ENCODE results near the gene DESI2.
"Not testable (repeated sequence)": the region's sequence is repeated elsewhere in the genome, so short reads cannot be mapped to it uniquely, and the experiment has no call there.

Gene DESI2

GRCh38 chr1:244709476-244710368 is 56.8 kb downstream of the DESI2 start:
- DNase-seq = no peak

- DNase-seq = no peak
Observed at GRCh38 chr1:244710474-244711062, 57.6 kb downstream of the DESI2 start.

GRCh38 chr1:244712669-244713068 is 59.7 kb downstream of the DESI2 start:
- no peak for DNase-seq

- DNase-seq = no peak
Observed at GRCh38 chr1:244713332-244713731, 60.4 kb downstream of the DESI2 start.

- DNase-seq = no peak
Observed at GRCh38 chr1:244727871-244728474, 75.0 kb downstream of the DESI2 start.

GRCh38 chr1:244730153-244730933 is 77.4 kb downstream of the DESI2 start:
- peak; percentile 11 for DNase-seq

GRCh38 chr1:244730934-244731434 is 78.1 kb downstream of the DESI2 start:
- no peak for DNase-seq

- no peak for DNase-seq
Observed at GRCh38 chr1:244731651-244732050, 78.7 kb downstream of the DESI2 start.

GRCh38 chr1:244732851-244733450 is 80.0 kb downstream of the DESI2 start:
- DNase-seq = no peak

GRCh38 chr1:244735404-244735803 is 82.5 kb downstream of the DESI2 start:
- no peak for DNase-seq

- DNase-seq = no peak
Observed at GRCh38 chr1:244735876-244736561, 83.1 kb downstream of the DESI2 start.

GRCh38 chr1:244739140-244739539 is 86.2 kb downstream of the DESI2 start:
- DNase-seq = not testable (repeated sequence)

GRCh38 chr1:244740027-244740617 is 87.2 kb downstream of the DESI2 start:
- DNase-seq = not testable (repeated sequence)

- DNase-seq = no peak
Observed at GRCh38 chr1:244741692-244742091, 88.8 kb downstream of the DESI2 start.

- DNase-seq = no peak
Observed at GRCh38 chr1:244749230-244750016, 96.5 kb downstream of the DESI2 start.

GRCh38 chr1:244751271-244751895 is 98.5 kb downstream of the DESI2 start:
- DNase-seq = no peak

GRCh38 chr1:244755673-244756072 is 102.7 kb downstream of the DESI2 start:
- no peak for DNase-seq

GRCh38 chr1:244757091-244757939 is 104.4 kb downstream of the DESI2 start:
- DNase-seq = no peak
